ENCODE measurements around the gene LYPD5.

The LYPD5 gene

DNA sequence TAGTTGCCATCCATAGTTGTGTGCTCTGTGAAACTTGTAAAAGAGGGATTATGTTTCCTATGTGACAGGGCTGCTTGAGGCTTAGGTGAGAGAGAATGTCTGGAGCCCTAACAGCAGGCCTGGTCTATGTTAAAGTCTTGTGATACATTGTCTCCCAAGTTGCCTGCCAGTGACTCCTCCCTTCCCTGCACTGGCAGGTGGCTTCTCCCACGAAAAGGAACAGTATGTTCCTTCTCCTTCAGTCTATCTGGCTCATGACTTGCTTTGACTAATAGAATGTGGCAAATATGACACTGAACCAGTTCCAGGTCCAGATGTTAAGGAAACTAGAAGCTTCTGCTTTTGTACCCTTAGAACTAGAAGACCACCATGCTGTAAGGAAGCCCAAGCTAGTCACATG is 15.6 kb downstream of the LYPD5 start:
- Histone ChIP-seq H3K9me3 (no peaks in the 10 kb centered on the region), H3K4me1 (no peaks in the 10 kb centered on the region), H3K36me3 (no peaks in the 10 kb centered on the region), H3K27me3 (no peaks in the 10 kb centered on the region), H3K4me3 (ENCODE audit: low read depth, low read length) (no peak overlapping the region)
- TF ChIP-seq, protein P1, sequence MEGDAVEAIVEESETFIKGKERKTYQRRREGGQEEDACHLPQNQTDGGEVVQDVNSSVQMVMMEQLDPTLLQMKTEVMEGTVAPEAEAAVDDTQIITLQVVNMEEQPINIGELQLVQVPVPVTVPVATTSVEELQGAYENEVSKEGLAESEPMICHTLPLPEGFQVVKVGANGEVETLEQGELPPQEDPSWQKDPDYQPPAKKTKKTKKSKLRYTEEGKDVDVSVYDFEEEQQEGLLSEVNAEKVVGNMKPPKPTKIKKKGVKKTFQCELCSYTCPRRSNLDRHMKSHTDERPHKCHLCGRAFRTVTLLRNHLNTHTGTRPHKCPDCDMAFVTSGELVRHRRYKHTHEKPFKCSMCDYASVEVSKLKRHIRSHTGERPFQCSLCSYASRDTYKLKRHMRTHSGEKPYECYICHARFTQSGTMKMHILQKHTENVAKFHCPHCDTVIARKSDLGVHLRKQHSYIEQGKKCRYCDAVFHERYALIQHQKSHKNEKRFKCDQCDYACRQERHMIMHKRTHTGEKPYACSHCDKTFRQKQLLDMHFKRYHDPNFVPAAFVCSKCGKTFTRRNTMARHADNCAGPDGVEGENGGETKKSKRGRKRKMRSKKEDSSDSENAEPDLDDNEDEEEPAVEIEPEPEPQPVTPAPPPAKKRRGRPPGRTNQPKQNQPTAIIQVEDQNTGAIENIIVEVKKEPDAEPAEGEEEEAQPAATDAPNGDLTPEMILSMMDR (IDR thresholded peaks at IDR 0.05; ENCODE audit: low read depth, low read length), result no peak
- DNase-seq, result no peak

DNA sequence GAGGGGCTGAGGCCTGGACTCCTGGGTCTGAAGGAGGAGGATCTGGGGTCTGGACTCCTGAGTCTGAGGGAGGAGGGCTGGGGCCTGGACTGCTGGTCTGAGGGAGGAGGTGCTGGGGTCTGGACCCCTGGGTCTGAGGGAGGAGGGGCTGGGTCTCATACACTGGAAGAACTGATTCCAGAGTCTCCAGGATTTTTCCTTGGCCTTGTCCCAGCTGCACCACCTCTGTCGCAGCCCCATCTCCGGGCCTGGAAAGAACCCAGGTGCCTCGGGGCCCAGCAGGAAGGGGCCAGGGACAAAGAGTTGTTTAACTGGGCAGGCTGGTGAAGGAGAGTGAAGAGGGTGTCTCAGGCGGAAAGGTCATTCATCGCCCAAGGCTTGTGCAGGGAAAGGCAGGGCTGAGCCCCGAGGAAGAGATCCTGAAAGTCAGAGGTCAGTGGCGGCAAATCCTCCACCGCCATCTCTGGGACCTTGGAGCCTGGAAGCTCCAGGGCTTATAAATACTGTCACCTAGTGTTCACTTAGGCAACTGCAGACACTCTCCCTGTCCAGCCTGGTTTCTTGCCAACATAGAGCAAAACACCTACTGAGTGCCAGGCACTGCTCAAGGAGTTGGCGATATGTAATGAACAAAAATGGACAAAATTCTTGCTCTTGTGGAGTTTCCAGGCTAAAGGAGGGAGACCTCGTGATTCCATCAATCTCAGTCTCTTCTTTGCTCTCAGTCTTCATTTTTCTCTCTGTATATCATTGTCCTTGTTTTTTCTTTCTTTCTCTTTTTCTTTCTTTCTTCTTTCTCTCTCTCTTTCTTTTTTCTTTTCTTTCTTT is 17.1 kb downstream of the LYPD5 start:
- Histone ChIP-seq H3K4me3 (ENCODE audit: low read depth, low read length) (no peak overlapping the region), H3K4me1 (no peaks in the 10 kb centered on the region), H3K36me3 (no peaks in the 10 kb centered on the region), H3K9me3 (no peaks in the 10 kb centered on the region), H3K27me3 (no peaks in the 10 kb centered on the region)
- peak; percentile 63 for DNase-seq
- TF ChIP-seq, protein P1 (IDR thresholded peaks at IDR 0.05; ENCODE audit: low read depth, low read length), result peak; percentile 99

DNA sequence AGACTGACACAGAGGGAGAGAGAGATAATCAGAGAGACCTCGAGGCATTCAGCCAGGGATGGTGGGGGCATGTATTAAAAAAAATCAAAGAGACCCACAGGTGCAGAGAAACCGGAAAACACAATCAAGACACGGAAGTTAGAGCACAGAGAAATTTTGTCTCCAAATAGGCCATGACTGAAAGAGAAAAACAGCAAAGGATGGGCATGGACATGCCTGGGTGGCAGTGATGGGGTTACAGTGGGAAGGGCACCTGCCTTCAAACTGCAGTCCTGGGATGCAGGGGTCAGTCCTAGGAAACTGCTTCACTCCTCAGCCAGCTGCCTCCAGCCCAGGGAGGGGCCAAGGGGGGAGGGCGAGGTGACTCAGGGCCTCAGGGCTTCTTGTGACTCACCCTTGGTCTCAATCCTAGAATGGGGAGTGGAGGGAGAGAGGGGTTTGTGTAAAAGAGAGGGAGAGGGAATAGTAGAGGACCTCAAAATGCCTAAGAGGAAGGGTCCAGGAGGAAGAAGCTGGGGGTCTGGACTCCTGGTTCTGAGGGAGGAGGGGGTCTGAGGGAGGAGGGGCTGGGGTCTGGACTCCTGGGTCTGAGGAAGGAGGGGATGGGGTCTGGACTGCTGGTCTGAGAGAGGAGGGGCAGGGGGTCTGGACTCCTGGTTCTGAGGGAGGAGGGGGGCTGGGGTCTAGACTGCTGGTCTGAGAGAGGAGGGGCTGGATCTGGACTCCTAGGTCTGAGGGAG is 17.8 kb downstream of the LYPD5 start:
- Histone ChIP-seq H3K4me1 (no peaks in the 10 kb centered on the region), H3K27me3 (no peaks in the 10 kb centered on the region), H3K9me3 (no peaks in the 10 kb centered on the region), H3K4me3 (ENCODE audit: low read depth, low read length) (no peak overlapping the region), H3K36me3 (no peaks in the 10 kb centered on the region)
- TF ChIP-seq, protein P1 (IDR thresholded peaks at IDR 0.05; ENCODE audit: low read depth, low read length), result no peak
- DNase-seq, result no peak

DNA sequence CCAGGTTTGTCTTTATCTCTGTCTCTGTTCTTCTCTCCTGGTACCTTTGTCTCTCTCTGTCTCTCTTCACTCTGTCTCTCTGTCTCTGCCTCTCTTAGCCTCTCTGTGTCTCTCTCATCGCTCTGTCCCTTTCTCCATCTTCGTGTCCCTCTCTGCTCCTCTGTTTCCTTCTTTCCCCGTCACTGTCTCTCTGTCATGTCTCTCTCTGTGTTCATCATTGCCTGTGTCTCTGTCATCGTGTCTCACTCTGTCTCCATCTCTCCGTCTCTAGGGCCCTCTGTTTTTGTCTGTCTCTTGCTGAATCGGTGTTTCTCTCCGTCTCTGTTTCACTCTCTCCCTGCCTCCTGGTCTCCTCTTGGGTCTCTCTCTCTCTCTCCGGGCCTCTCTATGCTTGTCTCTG is 18.6 kb downstream of the LYPD5 start:
- no peaks in the 10 kb centered on the region for H3K9me3 ChIP-seq
- H3K27me3 ChIP-seq, result no peaks in the 10 kb centered on the region
- no peaks in the 10 kb centered on the region for H3K4me1 ChIP-seq
- H3K36me3 ChIP-seq, result no peaks in the 10 kb centered on the region
- TF ChIP-seq, protein P1 (IDR thresholded peaks at IDR 0.05; ENCODE audit: low read depth, low read length), result no peak
- no peak for DNase-seq
- no peak overlapping the region for H3K4me3 ChIP-seq (ENCODE audit: low read depth, low read length)

DNA sequence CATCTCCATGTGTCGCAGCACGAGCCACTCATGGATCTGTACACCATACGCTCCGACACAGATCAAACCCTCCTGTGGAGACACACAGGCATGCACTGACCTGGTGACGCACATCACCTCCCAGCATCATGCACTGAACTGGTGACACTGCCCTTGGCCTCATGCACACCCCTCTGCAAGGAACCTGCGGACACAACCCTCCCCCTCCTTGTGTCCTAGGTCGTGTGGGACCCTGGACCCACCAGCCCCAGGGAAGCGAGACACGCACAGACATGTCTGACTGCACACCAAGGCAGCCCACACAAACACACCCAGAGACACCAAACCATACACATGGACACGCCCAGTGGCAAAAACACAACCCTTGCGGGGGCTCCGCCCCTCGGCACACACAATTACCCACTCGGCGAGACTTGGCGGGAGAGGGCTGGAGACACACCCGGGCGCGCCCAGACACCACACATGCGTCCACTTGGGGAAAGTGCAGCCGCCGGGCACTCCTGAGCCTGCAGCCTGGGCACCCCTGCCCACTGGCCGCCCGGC is 19.5 kb downstream of the LYPD5 start:
- Histone ChIP-seq H3K4me3 (ENCODE audit: low read depth, low read length) (no peak overlapping the region), H3K36me3 (no peaks in the 10 kb centered on the region), H3K9me3 (no peaks in the 10 kb centered on the region), H3K4me1 (no peaks in the 10 kb centered on the region), H3K27me3 (no peaks in the 10 kb centered on the region)
- no peak for DNase-seq
- TF ChIP-seq, protein P1 (IDR thresholded peaks at IDR 0.05; ENCODE audit: low read depth, low read length), result no peak

DNA sequence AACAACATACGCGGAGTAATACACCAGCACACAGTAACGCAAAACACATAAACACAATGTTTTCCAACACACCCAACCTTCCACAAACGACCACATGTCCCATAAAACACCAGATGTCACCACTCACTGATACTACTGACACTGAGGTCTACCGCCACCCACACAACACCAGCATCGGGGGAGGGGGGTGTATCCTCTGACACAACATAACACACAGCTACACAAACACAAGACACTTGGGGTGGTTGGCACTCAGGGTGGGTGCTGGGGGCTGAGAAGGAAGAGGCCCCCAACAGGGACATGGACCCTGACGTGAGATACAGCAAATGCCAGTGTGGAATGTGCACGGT is 20.0 kb downstream of the LYPD5 start:
- no peaks in the 10 kb centered on the region for H3K36me3 ChIP-seq
- DNase-seq, result no peak
- TF ChIP-seq, protein P1 (IDR thresholded peaks at IDR 0.05; ENCODE audit: low read depth, low read length), result no peak
- no peak overlapping the region for H3K4me3 ChIP-seq (ENCODE audit: low read depth, low read length)
- no peaks in the 10 kb centered on the region for H3K4me1 ChIP-seq
- no peaks in the 10 kb centered on the region for H3K27me3 ChIP-seq
- no peaks in the 10 kb centered on the region for H3K9me3 ChIP-seq

All from BE2C (cell line).